Transverse colon (tissue), 4 donors: ENCODE data around the gene DRAM2. TPM values are rescaled to one million over a fixed set of nuclear protein-coding genes. Genes with fewer than 3 reads are reported as not detected.
A peak's percentile ranks its signal among the peaks of the same experiment; 100 is the strongest.

Source experiments
- DNase-seq: peaks from one replicate; pipeline ENCODE4 v3.0.0-alpha.2; 2019
- H3K27ac ChIP-seq, 4 donors: fragments of 200-600 bp; sonication (generic); 2 replicates each; pipeline ENCODE4 v1.5.1; 2016 to 2018; ENCODE audit warnings: inconsistent platforms in 4 of 4
- H3K27me3 ChIP-seq: fragments of 200-600 bp; sonication (generic); 2 replicates; pipeline ENCODE4 v1.5.1; 2017; ENCODE audit warnings: inconsistent platforms
- H3K36me3 ChIP-seq, 4 donors: fragments of 200-600 bp; sonication (generic); 2 replicates each; pipeline ENCODE4 v1.5.1; 2017 to 2019; ENCODE audit warnings: inconsistent platforms in 4 of 4
- H3K4me1 ChIP-seq, 4 donors: fragments of 200-600 bp; sonication (generic); 2 replicates each; pipeline ENCODE4 v1.5.1; 2017 to 2020; ENCODE audit warnings: inconsistent platforms in 4 of 4
- H3K4me3 ChIP-seq, 4 donors: fragments of 200-600 bp; sonication (generic); 1 replicate in 1 of 4; 2 replicates in 3 of 4; pipeline versions ENCODE4 v1.5.1 to v1.6.1; 2017 to 2019; ENCODE audit warnings: inconsistent platforms in 4 of 4
- H3K9me3 ChIP-seq, 2 donors: fragments of 200-600 bp; sonication (generic); 2 replicates each; pipeline ENCODE4 v1.5.1; 2017 to 2019; ENCODE audit warnings: inconsistent platforms in 2 of 2
- EP300 ChIP-seq: sonication (generic); formaldehyde crosslinking; IDR thresholded peaks from one replicate; pipeline ENCODE4 v1.6.1; 2017; ENCODE audit warnings: antibody characterized with exemption, low read depth
- POLR2A ChIP-seq: fragments of 450-650 bp; IDR thresholded peaks from one replicate; pipeline ENCODE4 v1.6.1; 2016; ENCODE audit warnings: antibody characterized with exemption, mild to moderate bottlenecking, moderate library complexity
- POLR2AphosphoS5 ChIP-seq, 3 donors: sonication (generic); formaldehyde crosslinking; IDR thresholded peaks; one replicate each; pipeline ENCODE4 v1.6.1; 2016; ENCODE audit warnings: antibody characterized with exemption in 3 of 3
- WGBS, 2 donors: methylation state at CpG; one replicate each; pipeline ENCODE4 v1.1.5; 2018; ENCODE audit warnings: low coverage in 1 of 2; 5-methylcytosine and 5-hydroxymethylcytosine counted together
- in situ Hi-C, 4 donors: fragments of 200-750 bp; cut with MboI; loops; one replicate each; pipeline versions ENCODE4 v1.15.0 to v1.15.1; 2017; ENCODE audit warnings: low sequenced_read_pairs in 3 of 4, low pct_ligation_motif_present in 1 of 4, low pct_unique_long_range_greater_than_20kb in 1 of 4
- intact Hi-C: fragments of 100-400 bp; cut with DNase I; formaldehyde crosslinking; loops from one replicate; pipeline ENCODE4 v1.15.1; 2023; ENCODE audit warnings: low total_unique reads
- total RNA-seq, 4 donors: library from RNA; depleted of rRNA; stranded (reverse); fragments of >200 nt; gene quantifications; one replicate each; pipeline ENCODE4 v1.1.0, GENCODE V29; 2016
- TF ChIP-seq, protein P1 (sequence below), 5 experiments: fragments of 200-600 bp in 3 of 5; fragments of 450-650 bp in 2 of 5; sonication (generic) in 3 of 5; IDR thresholded peaks; 1 replicate in 2 of 5; 2 replicates in 3 of 5; pipeline ENCODE4 v1.5.1; 2016 to 2017; ENCODE audit warnings: antibody characterized with exemption in 5 of 5, inconsistent platforms in 3 of 5, mild to moderate bottlenecking in 2 of 5, moderate library complexity in 1 of 5

The DRAM2 gene
- total RNA-seq, 4 donors from 2014 or later = 36.2 to 116 (median 81.7) TPM

- H3K9me3 ChIP-seq = no peaks in the 10 kb centered on the region
- no peaks in the 10 kb centered on the region for H3K27me3 ChIP-seq
- intact Hi-C loops = no loop called here
- TF ChIP-seq POLR2AphosphoS5 (IDR thresholded peaks at IDR 0.05) (no peak), POLR2A (no peak), EP300 (no peak)
- TF ChIP-seq, protein P1, sequence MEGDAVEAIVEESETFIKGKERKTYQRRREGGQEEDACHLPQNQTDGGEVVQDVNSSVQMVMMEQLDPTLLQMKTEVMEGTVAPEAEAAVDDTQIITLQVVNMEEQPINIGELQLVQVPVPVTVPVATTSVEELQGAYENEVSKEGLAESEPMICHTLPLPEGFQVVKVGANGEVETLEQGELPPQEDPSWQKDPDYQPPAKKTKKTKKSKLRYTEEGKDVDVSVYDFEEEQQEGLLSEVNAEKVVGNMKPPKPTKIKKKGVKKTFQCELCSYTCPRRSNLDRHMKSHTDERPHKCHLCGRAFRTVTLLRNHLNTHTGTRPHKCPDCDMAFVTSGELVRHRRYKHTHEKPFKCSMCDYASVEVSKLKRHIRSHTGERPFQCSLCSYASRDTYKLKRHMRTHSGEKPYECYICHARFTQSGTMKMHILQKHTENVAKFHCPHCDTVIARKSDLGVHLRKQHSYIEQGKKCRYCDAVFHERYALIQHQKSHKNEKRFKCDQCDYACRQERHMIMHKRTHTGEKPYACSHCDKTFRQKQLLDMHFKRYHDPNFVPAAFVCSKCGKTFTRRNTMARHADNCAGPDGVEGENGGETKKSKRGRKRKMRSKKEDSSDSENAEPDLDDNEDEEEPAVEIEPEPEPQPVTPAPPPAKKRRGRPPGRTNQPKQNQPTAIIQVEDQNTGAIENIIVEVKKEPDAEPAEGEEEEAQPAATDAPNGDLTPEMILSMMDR (IDR thresholded peaks at IDR 0.05) = no peak
- DNase-seq = no peak
- H3K36me3 ChIP-seq = peaks cover 0 to 27% (median 7%) of the 10 kb centered on the region in 4 donors
- WGBS, 2 donors = 79 to 89% methylated on average over 3 of the region's 3 CpGs
- H3K27ac ChIP-seq = peak overlapping the region in 2 of 4 donors; percentile 4 to 29
- in situ Hi-C loops = no loop called here
- H3K4me1 ChIP-seq = no peaks in the 10 kb centered on the region
- no peak overlapping the region for H3K4me3 ChIP-seq
Measured at GRCh38 chr1:111127923-111128643, 11.8 kb downstream of the DRAM2 start.

- TF ChIP-seq, protein P1 (IDR thresholded peaks at IDR 0.05) = no peak
- TF ChIP-seq EP300 (no peak), POLR2AphosphoS5 (IDR thresholded peaks at IDR 0.05) (no peak)
- no peak for DNase-seq
- intact Hi-C loops = no loop called here
- Histone ChIP-seq H3K4me3 (no peak overlapping the region), H3K9me3 (no peaks in the 10 kb centered on the region), H3K27me3 (no peaks in the 10 kb centered on the region), H3K27ac (no peak overlapping the region), H3K4me1 (no peaks in the 10 kb centered on the region), H3K36me3 (peaks cover 0 to 27% (median 7%) of the 10 kb centered on the region in 4 donors)
- 97 to 100% methylated on average over 1 of the region's 1 CpG for WGBS, 2 donors
- in situ Hi-C loops = no loop called here
Measured at GRCh38 chr1:111126354-111126753, 13.5 kb downstream of the DRAM2 start.

GRCh38 chr1:111116496-111116895 lies 23.4 kb downstream of the DRAM2 start:
- WGBS, 2 donors = 94 to 95% methylated on average over 2 of the region's 2 CpGs
- H3K9me3 ChIP-seq = no peaks in the 10 kb centered on the region
- TF ChIP-seq EP300 (no peak), POLR2A (no peak), POLR2AphosphoS5 (IDR thresholded peaks at IDR 0.05) (no peak)
- TF ChIP-seq, protein P1 (IDR thresholded peaks at IDR 0.05) = no peak
- in situ Hi-C loops = no loop called here
- H3K27me3 ChIP-seq = no peaks in the 10 kb centered on the region
- peaks cover 0 to 38% (median 12%) of the 10 kb centered on the region in 4 donors for H3K36me3 ChIP-seq
- DNase-seq = no peak
- no peak overlapping the region for H3K27ac ChIP-seq
- intact Hi-C loops = no loop called here
- no peaks in the 10 kb centered on the region for H3K4me1 ChIP-seq
- H3K4me3 ChIP-seq = no peak overlapping the region

DNA sequence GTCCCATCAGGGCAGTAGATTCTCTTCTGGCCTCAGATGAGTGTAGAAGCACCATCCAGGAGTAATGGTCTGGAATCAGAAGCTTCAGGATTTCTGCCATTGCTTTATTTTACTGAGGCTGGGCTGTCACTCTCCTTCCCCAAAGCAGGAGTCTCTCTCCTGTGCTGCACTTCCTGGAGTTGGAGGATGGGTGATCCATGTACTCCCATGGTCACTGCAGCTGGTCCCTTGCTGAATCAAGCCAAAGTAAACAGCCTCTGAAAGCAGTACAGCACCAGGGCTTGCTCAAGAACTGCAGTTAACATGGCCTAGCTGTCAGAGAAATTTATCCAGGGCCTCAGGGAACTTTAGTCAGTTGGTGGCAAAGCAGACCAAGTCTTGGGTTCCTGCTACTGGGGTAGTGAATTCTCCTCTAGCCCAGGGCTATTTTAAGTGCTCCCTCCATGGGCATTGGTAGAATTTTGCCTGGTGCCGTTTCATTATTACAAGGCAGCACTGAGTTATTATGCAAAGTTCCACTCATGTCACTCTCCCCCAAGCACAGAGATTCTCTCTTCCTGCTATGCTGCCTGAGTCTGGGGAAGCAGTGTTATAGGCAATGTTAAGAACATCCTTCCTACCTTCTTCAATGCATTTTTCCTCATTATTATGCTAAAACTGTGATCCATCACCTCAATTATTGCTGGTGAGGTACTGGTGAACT lies 29.5 kb downstream of the DRAM2 start:
- in situ Hi-C loops (no loop called here), intact Hi-C loops (no loop called here)
- no peak overlapping the region for H3K27ac ChIP-seq
- H3K9me3 ChIP-seq = peaks cover 15 to 18% of the 10 kb centered on the region in 2 donors
- H3K36me3 ChIP-seq = no peaks in the 10 kb centered on the region
- H3K4me3 ChIP-seq = no peak overlapping the region
- no peak for DNase-seq
- H3K27me3 ChIP-seq = no peaks in the 10 kb centered on the region
- TF ChIP-seq POLR2AphosphoS5 (IDR thresholded peaks at IDR 0.05) (no peak), POLR2A (no peak), EP300 (no peak)
- TF ChIP-seq, protein P1 (IDR thresholded peaks at IDR 0.05) = no peak
- WGBS, 2 donors = 76% methylated on average over 1 of the region's 1 CpG; no CpG with 5 or more reads in 1 of the 2 donors
- no peaks in the 10 kb centered on the region for H3K4me1 ChIP-seq
